A673 (cell line): Measurements from ENCODE around the gene GNL3.

ENCODE experiments used
- EZH2 ChIP-seq: fragments of 200-600 bp; sonication (generic); IDR thresholded peaks from 2 replicates; pipeline ENCODE4 v1.6.1; 2017; ENCODE audit warnings: borderline replicate concordance, low read depth, mild to moderate bottlenecking, mixed read lengths, antibody characterized with exemption, low read length; ENCODE audit not compliant: poor library complexity, severe bottlenecking
- TF ChIP-seq, protein P1 (sequence below): fragments of 300-800, 200-600 bp; sonication (generic); conservative IDR thresholded peaks from 2 replicates; pipeline ENCODE4 v1.5.1; 2017; ENCODE audit warnings: low read depth, mild to moderate bottlenecking, antibody characterized with exemption, low read length, moderate library complexity, mixed read lengths

DNA sequence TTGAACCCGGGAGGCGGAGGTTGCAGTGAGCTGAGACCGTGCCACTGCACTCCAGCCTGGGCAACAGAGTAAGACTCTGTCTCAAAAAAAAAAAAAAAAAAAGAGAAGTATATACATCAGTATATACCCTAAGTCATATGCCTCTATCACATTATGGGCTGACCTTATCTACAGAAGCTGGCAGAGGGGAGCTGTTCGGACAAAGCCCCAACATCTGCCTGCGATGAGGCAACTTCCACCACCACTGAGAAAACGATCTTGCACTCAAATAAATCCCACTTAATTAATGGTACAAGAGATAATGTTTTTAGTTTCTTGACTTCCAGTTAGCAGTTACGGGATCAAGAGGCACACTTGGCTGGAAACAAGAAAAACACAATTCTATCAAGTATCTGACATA, 17.5 kb downstream of the GNL3 start:
- TF ChIP-seq, protein P1, sequence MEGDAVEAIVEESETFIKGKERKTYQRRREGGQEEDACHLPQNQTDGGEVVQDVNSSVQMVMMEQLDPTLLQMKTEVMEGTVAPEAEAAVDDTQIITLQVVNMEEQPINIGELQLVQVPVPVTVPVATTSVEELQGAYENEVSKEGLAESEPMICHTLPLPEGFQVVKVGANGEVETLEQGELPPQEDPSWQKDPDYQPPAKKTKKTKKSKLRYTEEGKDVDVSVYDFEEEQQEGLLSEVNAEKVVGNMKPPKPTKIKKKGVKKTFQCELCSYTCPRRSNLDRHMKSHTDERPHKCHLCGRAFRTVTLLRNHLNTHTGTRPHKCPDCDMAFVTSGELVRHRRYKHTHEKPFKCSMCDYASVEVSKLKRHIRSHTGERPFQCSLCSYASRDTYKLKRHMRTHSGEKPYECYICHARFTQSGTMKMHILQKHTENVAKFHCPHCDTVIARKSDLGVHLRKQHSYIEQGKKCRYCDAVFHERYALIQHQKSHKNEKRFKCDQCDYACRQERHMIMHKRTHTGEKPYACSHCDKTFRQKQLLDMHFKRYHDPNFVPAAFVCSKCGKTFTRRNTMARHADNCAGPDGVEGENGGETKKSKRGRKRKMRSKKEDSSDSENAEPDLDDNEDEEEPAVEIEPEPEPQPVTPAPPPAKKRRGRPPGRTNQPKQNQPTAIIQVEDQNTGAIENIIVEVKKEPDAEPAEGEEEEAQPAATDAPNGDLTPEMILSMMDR: no peak
- TF ChIP-seq EZH2: no peak
